ENCODE data around the gene ZSCAN23.

The ZSCAN23 gene

DNA sequence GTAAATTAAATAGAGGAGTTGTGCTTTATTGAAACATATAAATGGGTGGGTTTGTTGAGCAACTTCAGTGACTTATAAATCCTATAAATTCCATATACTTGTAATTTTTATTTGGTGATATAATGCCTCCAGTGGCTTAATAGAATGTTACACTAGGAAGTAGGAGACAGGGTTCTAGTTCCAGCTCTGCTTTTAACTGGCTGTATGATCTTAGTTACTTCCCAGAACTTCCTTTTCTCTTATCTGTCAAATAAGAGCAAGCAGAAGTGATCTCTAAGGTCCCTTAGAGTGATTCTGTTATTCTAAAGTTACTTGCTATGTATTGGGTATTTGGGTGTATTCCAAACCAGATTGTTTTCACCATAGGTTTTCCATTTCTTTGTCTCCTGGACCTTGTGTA, 10.2 kb downstream of the ZSCAN23 start:
- H3K4me3 ChIP-seq (ENCODE audit: low read length), result no peak overlapping the region
- H3K4me2 ChIP-seq (ENCODE audit: low read length), result no peak overlapping the region
- no peaks in the 10 kb centered on the region for H3F3A ChIP-seq (ENCODE audit: control insufficient read depth, insufficient read depth)
- H3K27ac ChIP-seq (ENCODE audit: low read depth, low read length), result no peak overlapping the region
- H3K79me2 ChIP-seq (ENCODE audit: control insufficient read depth, low read length), result no peaks in the 10 kb centered on the region
- no peaks in the 10 kb centered on the region for H3K36me3 ChIP-seq (ENCODE audit: control insufficient read depth, low read length)
- TF ChIP-seq EZH2phosphoT487 (IDR thresholded peaks at IDR 0.05; ENCODE audit: borderline replicate concordance, low read length), result no peak
- TF ChIP-seq, protein P1, sequence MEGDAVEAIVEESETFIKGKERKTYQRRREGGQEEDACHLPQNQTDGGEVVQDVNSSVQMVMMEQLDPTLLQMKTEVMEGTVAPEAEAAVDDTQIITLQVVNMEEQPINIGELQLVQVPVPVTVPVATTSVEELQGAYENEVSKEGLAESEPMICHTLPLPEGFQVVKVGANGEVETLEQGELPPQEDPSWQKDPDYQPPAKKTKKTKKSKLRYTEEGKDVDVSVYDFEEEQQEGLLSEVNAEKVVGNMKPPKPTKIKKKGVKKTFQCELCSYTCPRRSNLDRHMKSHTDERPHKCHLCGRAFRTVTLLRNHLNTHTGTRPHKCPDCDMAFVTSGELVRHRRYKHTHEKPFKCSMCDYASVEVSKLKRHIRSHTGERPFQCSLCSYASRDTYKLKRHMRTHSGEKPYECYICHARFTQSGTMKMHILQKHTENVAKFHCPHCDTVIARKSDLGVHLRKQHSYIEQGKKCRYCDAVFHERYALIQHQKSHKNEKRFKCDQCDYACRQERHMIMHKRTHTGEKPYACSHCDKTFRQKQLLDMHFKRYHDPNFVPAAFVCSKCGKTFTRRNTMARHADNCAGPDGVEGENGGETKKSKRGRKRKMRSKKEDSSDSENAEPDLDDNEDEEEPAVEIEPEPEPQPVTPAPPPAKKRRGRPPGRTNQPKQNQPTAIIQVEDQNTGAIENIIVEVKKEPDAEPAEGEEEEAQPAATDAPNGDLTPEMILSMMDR (IDR thresholded peaks at IDR 0.05; ENCODE audit: low read depth, low read length, poor library complexity, severe bottlenecking), result no peak
- no peaks in the 10 kb centered on the region for H3K4me1 ChIP-seq (ENCODE audit: control insufficient read depth, low read length)
- H3K9me2 ChIP-seq (replicated peaks; ENCODE audit: control insufficient read depth, low read length), result no peaks in the 10 kb centered on the region
- 0 out of 2 replicates have a peak, but pooled peaks cover 2% of the 10 kb centered on the region for H3K27me3 ChIP-seq (ENCODE audit: control insufficient read depth, low read length)
- no peaks in the 10 kb centered on the region for H3K9me3 ChIP-seq (ENCODE audit: control insufficient read depth, insufficient read depth, low read length)
- H4K20me1 ChIP-seq (ENCODE audit: control insufficient read depth, insufficient read depth, low read depth, low read length), result no peaks in the 10 kb centered on the region

DNA sequence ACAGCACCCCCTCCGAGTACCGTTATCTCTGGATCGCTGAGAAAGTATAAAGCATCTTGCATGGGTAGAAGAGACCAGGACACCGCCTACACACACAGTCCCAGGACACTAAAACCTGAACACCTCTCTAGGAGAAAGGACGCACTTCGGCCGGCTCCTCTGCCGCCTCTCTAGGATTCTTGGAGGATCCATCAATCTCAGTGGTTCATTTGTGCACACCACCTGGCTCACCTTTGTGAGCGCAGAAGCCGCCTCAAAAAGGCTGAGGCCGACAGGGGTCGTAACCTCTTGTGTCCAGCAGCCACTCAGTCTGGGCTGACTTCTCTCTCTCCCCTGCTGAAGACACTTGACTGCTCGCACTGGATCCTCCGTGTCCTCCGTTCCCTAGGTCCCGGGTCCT, 13.5 kb downstream of the ZSCAN23 start:
- Histone ChIP-seq H3K4me1 (ENCODE audit: control insufficient read depth, low read length) (no peaks in the 10 kb centered on the region), H3K79me2 (ENCODE audit: control insufficient read depth, low read length) (no peaks in the 10 kb centered on the region), H3K9me2 (replicated peaks; ENCODE audit: control insufficient read depth, low read length) (no peaks in the 10 kb centered on the region), H3K4me2 (ENCODE audit: low read length) (no peak overlapping the region), H3K9me3 (ENCODE audit: control insufficient read depth, insufficient read depth, low read length) (no peaks in the 10 kb centered on the region; the same call in 1 of the 2 replicates), H3K4me3 (ENCODE audit: low read length) (no peak overlapping the region), H3F3A (ENCODE audit: control insufficient read depth, insufficient read depth) (no peaks in the 10 kb centered on the region), H4K20me1 (ENCODE audit: control insufficient read depth, insufficient read depth, low read depth, low read length) (no peaks in the 10 kb centered on the region), H3K36me3 (ENCODE audit: control insufficient read depth, low read length) (no peaks in the 10 kb centered on the region), H3K27ac (ENCODE audit: low read depth, low read length) (no peak overlapping the region), H3K27me3 (ENCODE audit: control insufficient read depth, low read length) (0 out of 2 replicates have a peak, but pooled peaks cover 2% of the 10 kb centered on the region)
- TF ChIP-seq EZH2phosphoT487 (IDR thresholded peaks at IDR 0.05; ENCODE audit: borderline replicate concordance, low read length), result no peak
- TF ChIP-seq, protein P1 (IDR thresholded peaks at IDR 0.05; ENCODE audit: low read depth, low read length, poor library complexity, severe bottlenecking), result no peak

DNA sequence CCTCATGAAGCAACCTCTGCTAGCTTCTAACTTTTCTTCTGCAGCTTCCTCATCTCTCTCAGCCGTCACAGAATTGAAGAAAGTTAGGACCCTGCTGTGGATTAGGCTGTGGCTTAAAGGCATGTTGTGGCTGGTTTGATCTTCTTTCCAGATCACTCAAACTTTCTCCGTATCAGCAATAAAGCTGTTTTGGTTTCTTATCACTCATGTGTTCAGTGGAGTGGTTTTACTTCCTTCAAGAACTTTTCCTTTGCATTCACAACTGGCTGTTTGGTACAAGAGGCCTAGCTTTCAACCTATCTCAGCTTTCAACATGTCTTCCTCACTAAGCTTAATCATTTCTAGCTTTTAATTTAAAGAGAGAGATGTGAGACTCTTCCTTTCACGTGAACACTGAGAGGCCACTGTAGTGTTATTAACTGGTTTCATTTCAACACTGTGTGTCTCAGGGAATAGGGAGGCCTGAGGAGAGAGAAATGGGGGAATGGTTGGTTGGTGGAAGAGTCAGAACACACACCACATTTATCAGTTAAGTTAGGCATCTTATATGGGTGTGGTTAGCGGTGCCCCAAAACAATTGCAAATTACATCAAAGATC, 17.2 kb downstream of the ZSCAN23 start:
- TF ChIP-seq EZH2phosphoT487 (IDR thresholded peaks at IDR 0.05; ENCODE audit: borderline replicate concordance, low read length), result no peak
- TF ChIP-seq, protein P1 (IDR thresholded peaks at IDR 0.05; ENCODE audit: low read depth, low read length, poor library complexity, severe bottlenecking), result no peak
- Histone ChIP-seq H3K27me3 (ENCODE audit: control insufficient read depth, low read length) (no peaks in the 10 kb centered on the region), H3K79me2 (ENCODE audit: control insufficient read depth, low read length) (no peaks in the 10 kb centered on the region), H3K27ac (ENCODE audit: low read depth, low read length) (no peak overlapping the region), H3K9me2 (replicated peaks; ENCODE audit: control insufficient read depth, low read length) (no peaks in the 10 kb centered on the region), H3F3A (ENCODE audit: control insufficient read depth, insufficient read depth) (no peaks in the 10 kb centered on the region), H3K9me3 (ENCODE audit: control insufficient read depth, insufficient read depth, low read length) (no peaks in the 10 kb centered on the region; the same call in 1 of the 2 replicates), H4K20me1 (ENCODE audit: control insufficient read depth, insufficient read depth, low read depth, low read length) (no peaks in the 10 kb centered on the region), H3K4me3 (ENCODE audit: low read length) (no peak overlapping the region), H3K36me3 (ENCODE audit: control insufficient read depth, low read length) (no peaks in the 10 kb centered on the region), H3K4me2 (ENCODE audit: low read length) (no peak overlapping the region), H3K4me1 (ENCODE audit: control insufficient read depth, low read length) (no peaks in the 10 kb centered on the region)

Data from DOHH2 (cell line).